NCI-H2081 treated with DMSO at 0.1 percent for 48 hours (cell line): ENCODE data around the gene TMEM181.

ENCODE experiments used
- DNase-seq: peaks from one replicate; lab custom pipeline; 2025; lab: John Stamatoyannopoulos, UW

The TMEM181 gene

DNA sequence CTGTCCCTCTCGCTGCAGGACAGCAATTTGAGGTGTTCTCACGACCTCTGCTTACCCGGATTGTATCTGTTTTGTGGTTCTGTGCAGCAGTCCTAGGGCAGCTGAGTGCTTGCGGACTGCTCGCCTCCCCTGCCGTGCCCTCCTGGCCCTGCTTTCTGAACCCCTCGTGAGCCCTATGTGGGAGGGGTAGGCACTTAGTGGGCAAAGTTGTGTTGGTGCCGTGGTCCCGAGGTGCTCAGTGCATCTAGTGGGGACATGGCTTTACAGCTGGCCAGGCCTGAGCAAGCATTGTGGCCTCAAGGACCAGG is 5.2 kb downstream of the TMEM181 start:
- DNase-seq: no peak

DNA sequence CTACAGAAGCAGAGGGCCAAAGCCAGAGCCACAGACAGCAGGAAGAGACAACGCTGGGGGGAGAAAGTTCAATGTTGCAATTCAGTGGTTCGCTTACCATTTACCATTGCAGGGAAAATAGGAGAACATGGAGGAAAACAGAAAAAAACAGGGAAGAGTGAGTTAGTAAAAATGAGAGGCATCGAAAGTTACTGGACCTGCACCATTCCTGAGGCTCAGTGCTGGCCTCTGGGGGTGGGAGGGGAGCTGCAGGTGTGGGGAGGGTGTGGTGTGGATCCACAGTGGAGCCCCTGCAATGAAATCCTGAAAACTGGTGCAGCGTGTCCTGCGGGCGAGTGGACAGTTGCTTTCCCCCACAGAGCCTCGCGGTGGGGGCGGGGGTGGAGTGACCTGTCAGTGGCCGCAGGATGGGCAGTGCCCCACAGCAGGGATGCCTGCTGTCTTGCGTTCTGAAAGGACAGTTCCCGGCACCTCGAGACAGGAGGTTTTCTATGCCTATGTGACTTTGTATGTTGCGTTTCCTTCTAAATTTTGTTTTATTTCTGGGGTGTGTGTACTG is 5.7 kb downstream of the TMEM181 start:
- no peak for DNase-seq

DNA sequence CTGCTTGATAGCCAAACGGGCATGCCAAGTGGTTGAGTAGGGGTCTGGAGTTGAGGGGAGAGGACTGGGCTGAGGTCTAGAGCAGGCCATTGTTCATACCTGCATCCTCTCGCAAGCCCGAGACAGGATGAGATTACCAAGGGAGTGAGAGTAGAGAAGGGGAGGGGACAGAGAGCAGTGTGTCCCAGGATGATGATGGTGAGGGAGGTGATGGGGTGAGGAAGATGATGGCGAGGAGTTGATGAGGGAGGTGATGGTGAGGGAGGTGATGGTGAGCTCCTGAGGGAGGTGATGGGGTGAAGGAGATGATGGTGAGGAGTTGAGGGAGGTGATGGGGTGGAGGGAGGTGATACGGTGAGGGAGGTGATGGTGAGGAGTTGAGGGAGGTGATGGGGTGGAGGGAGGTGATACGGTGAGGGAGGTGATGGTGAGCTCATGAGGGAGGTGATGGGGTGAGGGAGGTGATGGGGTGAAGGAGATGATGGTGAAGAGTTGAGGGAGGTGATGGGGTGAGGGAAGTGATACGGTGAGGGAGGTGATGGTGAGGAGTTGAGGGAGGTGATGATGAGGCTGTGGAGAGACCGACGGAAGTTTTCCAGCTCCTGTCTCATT is 6.4 kb downstream of the TMEM181 start:
- no peak for DNase-seq

DNA sequence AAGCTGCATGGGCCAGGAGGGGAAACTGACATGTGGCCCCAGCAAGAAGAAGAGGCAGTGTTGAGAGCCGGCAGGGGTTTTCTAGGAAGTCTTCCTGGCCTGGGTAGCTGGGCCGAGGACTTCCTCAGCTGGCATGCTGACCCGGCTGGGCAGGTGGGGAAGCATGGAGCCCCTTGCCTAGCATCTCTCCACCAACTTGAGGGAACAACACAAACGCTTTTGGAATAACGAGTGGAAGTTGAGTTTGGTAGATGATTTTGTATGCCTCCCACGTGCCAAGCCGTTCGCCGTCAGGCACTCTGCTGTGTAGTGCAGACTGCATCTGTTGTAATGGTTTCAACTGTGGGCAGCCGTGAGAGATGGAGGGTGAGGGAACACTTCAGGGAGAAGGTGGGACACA is 7.3 kb downstream of the TMEM181 start:
- no peak for DNase-seq

DNA sequence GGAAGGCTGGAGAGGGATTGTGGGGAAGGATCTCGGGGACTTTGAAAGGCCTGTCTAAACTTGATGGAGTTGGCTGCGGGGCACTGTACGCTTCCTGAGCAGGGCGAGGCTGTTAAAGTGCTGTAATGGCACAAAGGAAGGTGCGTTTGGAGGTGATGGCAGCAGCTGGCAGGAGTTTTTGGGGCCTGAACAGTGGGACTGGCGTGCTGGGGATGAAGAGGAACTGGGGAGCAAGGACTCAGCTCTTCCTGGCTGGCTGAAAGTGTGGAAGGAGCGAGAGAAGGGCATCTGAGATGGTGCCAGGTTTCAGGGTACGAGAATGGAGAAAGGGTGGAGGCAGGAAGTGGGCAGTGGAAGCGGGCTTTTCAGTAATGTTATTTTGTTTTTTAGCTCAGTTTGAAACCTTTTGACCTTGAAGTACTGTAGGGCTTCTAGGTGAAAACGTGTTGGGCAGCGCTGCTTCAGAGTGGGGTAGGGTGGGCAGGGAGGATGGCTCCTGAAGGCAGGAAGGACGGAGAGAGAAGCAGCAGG is 8.0 kb downstream of the TMEM181 start:
- DNase-seq: no peak

DNA sequence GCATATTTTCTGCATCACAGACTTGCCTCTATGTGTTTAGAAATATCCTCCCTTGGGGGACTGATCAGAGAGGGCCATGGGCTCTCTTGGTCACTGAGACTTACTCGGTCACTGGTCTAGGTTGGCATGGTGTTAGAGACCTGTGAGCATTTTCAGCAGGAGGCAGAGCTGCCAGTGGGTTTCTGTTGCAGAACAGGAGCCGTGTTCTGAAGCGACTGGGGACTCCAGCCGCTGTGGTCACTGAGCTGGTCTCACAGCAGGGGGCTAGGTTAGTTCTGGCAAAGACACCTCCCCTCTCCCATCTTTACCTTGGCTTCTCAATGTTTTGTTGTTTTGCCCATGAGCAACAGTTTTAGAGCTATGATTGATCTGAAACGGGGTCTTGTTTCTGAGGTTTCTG is 8.7 kb downstream of the TMEM181 start:
- no peak for DNase-seq

DNA sequence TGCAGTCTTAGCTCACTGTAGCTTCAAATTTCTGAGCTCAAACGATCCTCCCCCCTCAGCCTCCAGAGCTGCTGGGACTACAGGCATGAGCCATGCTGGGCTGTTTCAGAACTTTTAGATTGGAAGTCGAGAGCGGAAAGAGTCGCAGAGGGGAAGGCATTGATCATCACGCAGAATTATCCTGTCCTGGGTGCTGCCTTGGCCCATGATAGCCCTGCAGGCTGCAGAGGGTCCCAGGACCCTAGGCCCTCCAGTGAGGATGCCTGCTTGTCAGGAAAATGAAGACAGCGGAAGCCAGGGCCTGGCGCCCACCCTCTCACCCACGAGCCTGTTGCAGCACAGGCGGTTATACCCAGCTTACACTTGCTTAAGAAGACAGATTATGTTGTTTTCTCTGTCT is 9.1 kb downstream of the TMEM181 start:
- DNase-seq: no peak

DNA sequence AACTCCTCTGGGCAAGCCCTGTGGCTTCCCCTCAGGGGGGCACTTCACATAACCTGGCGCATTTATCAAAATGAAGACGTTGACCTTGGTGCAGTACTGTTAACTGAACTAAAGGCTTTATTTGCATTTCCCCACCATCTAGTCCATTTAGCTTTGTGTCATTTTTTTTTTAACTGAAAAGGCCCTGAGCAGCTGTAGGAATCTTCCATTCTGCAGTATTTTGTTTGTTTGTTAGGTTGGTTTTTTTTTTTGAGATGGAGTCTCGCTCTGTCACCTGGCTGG is 10.7 kb downstream of the TMEM181 start:
- no peak for DNase-seq

DNA sequence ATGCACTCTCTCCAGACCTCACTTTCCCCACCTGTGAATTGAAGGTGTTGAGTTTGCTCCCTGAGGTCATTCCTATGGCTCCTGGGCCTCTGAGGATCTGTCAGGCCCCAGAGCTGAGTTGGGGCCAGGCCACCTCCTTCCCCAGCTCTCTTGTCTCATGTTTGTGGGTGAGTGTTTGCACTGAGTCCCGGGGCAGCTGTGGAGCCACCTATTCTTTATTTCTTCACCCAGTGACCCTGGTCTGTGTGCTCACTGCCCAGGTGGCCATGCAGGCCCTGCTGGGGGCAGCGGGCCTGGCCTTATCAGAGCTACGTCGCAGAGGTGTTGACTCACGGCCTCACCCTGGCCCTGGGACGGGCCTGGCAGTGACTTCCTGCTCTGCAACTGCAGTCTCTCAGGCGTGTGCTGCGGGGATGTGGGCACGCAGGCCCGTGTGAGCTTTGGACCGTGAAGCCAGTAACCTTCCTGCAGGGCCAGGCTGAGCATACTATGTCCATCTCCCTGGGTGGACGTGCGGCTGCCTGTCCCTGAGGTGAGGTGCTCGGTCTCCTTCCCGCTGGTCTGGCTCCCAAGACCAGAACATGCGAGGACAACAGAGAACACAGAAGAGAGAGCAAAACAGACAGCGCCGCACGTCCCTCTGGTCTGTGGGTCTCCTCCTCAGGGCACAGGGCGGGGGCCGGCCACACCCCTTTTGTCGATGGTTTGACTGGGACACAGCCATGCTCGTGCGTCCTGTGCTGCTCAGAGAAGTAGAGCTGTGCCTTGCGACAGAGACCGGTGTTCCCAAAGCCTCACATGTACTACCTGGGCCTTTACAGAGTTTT is 12.1 kb downstream of the TMEM181 start:
- no peak for DNase-seq

DNA sequence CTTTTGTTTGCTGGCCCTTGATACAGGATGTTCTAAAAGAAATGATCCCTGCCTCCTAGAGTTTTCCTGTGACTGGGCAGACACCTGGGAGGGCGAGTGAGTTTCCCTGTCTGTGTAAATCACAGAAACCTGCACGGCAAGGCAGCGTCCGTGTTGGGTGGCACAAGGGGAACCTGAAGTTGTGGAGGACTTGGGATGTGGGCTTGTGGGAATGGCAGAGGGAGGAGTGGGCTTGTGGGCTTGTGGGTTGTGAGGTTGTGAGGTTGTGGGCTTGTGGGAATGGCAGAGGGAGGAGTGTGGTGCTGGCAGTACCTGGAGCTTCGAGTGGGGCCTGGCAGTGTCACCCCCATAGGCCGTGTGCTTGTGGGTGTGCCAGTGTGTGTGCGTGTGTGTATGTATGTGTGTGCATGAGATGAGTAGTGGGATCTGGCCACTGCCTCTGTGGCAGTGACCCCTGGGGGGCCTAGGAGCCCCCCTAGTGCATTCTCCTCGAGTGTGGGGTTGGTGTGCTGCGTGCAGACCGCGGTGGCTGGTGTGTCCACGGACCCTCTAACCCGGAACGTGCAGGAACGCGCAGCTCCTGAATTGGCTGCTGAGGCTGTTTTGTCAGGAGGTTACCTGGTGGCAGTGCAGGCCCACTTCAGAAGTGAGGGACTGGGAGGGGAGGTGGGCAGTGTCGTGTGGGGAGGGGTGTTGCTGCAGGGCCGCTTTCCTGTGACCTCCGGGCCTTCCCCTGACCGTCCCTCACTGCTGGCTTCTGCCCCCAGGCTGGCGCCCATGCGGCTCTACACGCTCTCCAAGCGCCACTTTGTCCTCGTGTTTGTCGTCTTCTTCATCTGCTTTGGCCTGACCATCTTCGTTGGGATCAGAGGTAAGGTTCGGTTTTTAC is 13.0 kb downstream of the TMEM181 start:
- no peak for DNase-seq

DNA sequence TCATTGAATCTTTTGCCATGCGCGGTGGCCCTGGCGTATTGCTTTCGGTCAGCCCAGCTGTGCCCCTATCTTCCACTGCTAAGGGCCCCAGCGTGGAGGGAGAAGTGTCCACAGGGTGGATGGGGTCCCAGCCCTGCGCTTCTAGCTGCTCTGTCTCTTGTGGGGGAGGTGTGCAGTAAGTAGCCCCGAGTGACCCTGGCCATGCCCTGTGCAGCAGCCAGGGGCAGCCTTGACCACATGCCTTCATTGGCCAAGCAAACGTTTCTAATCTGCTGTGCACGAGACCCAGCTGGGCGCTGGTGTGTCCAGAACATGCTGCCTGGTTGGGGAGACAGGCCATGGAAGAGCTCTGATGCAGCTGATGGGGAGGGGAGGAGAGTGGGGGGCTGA is 13.6 kb downstream of the TMEM181 start:
- no peak for DNase-seq

DNA sequence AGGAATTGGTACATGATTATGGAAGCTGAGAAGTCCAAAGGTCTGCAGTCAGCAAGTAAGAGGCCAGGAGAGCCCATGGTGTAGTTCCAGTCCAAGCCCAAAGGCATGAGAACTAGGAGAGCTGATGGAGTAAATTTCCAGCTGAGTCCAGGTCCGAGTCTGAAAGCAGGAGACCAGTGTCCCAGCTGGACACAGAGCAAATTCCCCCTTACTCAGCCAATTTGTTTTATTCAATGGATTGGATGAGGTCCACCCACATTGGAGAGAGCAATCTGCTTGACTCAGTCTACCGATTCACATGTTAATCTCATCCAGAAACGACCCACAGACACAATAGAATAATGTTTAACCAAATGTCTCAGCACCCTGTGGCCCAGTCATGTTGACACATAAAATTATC is 14.9 kb downstream of the TMEM181 start:
- DNase-seq: no peak

DNA sequence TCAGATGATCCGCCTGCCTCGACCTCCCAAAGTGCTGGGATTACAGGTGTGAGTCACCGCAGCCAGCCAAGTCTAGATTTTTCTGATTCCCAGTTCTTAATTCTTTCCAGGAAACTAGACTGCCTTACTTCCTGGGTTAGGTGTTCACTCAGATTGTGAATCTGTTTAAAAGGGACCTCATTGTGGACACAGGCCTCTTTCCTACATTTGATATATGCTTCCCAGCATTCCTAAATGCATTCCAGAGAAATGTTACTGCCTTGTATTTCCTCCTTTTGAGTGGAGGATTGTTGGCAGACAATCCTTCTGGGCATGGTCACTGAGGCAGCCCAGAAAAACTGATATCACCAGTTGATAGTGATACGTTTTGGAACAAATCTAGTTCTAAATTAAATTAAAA is 15.7 kb downstream of the TMEM181 start:
- DNase-seq: no peak

DNA sequence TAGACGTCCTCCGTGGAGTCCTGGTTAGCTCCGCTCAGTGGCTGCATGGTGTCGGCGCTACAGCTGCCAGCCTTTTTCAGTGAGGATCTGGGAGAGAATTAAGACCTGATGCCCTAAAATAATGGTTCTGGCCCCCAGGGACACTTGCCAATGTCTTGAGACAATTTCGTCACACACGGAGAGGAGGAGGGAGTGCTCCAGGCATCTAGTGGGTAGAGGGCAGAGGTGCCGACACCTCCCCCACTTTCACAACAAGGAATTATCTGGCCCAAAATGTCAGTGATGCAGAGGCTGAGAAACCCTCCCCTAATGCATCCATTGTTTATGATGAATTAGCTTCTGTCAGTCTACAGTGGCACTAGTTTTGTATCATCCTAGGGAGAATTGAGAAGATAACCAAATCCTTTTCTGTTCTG is 24.4 kb downstream of the TMEM181 start:
- DNase-seq: no peak

DNA sequence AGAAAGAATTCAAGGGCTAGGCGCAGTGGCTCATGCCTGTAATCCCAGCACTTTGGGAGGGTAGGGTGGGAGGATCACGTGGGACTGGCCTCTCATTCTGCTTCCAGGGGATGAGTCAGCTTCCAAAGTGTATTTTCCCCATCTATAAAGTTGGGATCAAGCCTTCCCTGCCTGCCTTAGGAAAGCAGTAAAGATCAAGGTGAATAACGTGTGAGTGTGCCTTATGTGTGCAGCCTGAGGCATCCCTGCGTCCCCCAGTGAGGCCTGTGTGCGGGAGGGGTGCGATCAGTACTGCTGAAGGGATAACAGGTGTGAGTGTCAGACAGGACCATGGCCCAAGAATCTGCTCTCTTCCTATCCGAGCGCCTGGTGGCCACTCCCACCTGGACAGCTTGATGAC is 26.8 kb downstream of the TMEM181 start:
- no peak for DNase-seq

DNA sequence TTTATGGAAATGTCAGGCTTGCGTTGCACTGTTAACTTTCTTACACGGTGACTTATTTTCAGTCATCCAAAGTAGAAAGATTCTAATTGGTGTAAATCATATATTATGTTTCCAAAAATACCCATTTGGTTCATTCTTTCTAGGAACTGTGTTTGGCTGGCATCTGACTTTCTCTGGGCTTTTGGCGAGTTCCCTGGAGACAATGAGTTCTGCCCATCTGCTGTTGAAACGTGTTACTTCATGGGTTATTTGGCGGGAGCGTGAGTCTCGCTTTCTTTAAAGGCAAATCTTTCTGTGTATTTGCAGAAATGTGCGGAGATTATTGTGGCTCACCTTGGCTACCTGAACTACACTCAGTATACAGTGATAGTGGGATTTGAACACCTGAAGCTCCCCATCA is 29.5 kb downstream of the TMEM181 start:
- DNase-seq: no peak

DNA sequence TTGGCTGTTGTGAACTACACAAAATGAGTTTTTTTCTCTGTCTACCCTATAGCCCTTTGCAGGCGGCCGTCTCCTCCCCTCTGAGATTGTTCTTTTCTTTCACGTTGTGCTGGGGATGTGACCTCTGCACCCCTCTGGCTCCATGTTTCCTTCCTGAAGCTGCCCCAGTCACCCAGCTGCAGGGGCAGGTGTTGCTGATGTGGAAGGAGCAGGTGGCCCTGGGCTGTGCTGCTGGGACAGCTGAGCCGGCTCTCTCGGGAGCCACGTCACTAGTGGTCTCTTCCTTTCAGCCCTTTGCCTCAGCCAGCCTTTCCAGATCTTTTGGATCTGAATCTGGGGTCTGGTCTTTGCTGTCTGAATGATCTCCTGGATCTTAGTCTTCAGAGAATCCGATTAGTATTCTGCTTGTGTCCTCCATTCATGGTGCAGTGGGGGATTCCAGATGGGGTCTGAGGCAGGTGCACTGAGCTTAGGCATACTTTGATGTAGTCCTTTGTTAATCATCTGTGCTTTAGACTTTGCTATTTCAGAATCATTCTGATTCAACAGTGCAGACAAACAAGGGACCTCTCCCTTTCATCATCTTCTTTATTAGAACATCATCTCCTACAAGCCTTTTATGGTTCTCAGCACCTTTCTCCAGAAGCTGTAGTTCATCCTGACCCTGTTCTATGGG is 31.4 kb downstream of the TMEM181 start:
- DNase-seq: no peak

DNA sequence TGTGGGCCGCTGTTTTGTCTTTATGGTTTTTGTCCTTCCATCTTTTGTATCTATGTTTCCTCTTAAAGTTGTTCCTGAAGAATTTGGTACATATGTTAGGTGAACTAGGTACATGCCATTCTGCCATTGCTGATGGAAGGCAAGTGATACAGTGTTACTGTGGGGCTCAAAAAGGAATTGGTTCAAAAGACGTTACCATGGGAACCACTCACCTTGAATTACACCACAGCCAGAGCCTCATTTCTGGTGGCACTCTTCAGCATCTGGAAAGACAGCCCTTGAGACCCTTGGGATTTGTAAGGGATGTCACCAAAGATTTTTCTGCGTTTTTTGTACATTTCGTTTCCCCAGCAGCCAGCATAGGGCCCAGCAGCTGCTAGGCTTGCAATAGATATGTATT is 31.9 kb downstream of the TMEM181 start:
- no peak for DNase-seq

DNA sequence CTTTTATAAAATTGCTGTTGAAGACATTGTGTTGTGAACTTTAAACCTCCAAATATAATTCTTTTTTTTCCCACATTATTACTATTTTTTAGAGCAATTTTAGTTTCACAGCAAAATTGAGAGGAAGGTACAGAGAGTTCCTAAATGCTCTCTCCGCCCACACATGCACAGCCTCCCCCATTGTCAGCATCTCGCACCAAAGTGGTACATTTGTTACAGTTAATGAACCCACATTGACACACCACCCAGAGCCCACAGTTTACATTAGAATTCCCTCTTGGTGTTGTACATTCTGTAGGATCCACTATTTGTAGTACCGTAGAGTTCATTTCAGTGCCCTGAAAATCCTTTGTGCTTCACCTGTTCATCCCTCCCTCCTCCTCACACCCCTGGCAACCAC is 33.8 kb downstream of the TMEM181 start:
- no peak for DNase-seq

DNA sequence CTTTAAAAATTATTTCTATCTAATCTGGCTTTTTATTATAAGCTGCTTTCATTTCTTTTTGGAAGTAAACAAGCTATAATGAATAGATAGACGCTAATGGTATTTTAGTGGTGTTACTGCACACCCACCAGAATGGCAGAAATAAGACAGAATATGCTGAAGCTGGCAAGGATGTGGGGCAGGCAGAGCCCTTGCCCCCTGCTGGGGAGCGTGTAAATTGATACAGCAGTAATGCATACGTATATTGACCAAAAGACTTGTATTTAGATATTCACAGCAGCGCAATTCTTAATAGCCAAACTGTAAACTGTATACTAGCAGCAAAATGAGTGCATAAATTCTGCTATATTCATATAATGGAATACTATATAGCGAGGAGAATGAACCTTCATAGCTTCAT is 35.3 kb downstream of the TMEM181 start:
- no peak for DNase-seq

DNA sequence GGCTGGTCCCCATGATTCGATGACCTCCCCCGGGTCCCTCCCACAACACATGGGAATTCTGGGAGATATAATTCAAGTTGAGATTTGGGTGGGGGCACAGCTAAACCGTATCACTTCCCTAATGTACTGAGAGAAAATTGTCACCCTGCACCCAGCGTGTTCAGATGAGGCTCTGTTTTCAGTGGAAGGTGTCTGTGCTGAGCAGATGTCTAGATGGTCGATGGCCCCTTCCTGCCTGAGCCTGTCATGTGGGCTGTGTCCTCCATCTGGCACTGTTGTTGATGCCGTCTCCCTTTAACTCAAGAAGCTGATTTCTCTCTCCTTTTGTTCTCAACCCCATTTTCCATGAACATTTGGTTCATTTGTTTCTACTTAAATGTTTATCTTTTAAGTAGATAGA is 37.0 kb downstream of the TMEM181 start:
- DNase-seq: no peak

DNA sequence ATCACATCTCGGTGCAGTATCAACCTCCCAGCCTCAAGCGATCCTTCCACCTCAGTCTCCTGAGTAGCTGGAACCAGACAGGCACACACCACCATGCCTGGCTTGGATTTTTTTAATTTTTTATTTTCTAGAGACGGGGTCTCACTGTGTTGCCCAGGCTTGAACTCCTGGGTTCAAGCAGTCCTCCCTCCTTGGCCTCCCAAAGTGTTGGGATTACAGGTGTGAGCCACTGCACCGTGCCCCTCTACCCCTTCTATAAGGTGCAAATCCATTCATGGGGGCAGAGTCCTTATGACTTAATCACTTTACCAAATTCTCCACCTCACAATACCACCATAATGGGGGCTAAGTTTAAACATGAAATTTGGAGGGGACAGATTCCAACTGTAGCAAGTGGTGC is 37.7 kb downstream of the TMEM181 start:
- no peak for DNase-seq
